Naive thymus-derived CD4-positive, alpha-beta T cell (primary cell): ENCODE results near the gene SNTA1. TPM values are rescaled to one million over a fixed set of nuclear protein-coding genes. Genes with fewer than 3 reads are reported as not detected.

Experiments used
- ATAC-seq: fragments of 150-1000 bp; cut with Tn5 transposase; 2 replicates; pipeline ENCODE4 v1.10.0; 2021; ENCODE audit warnings: mild to moderate bottlenecking, moderate library complexity
- CTCF ChIA-PET: fragments of 350-600 bp; sonication (Branson Sonifier 250); formaldehyde crosslinking; loops from one replicate; lab custom pipeline; 2021; ENCODE audit warnings: antibody characterized with exemption; lab: Charles Lee
- POLR2A ChIA-PET: fragments of 350-600 bp; sonication (Branson Sonifier 250); formaldehyde crosslinking; loops from one replicate; lab custom pipeline; 2021; ENCODE audit warnings: antibody characterized with exemption, inconsistent platforms; lab: Charles Lee
- DNase-seq, 9 donors: peaks; one replicate each; pipeline versions ENCODE4 v3.0.0 to v3.0.0-alpha.2; 2020 to 2022; ENCODE audit warnings: mixed read lengths in 1 of 9
- H3K27ac ChIP-seq: one replicate; pipeline ENCODE4 v1.7.0; 2013; ENCODE audit warnings: mild to moderate bottlenecking, low read depth, low read length, moderate library complexity
- H3K27me3 ChIP-seq, 2 donors: one replicate each; pipeline ENCODE4 v1.7.0; 2013; ENCODE audit warnings: low read length in 2 of 2, mild to moderate bottlenecking in 2 of 2, moderate library complexity in 2 of 2; ENCODE audit not compliant: control insufficient read depth in 2 of 2, insufficient read depth in 2 of 2
- H3K36me3 ChIP-seq, 3 experiments: 1 replicate in 2 of 3; 2 replicates in 1 of 3; pipeline ENCODE4 v1.7.0; 2013; ENCODE audit warnings: low read length in 3 of 3, mild to moderate bottlenecking in 3 of 3, moderate library complexity in 1 of 3; ENCODE audit not compliant: insufficient read depth in 3 of 3, control insufficient read depth in 2 of 3
- H3K4me1 ChIP-seq, 2 donors: one replicate each; pipeline ENCODE4 v1.7.0; 2013; ENCODE audit warnings: low read length in 2 of 2, mild to moderate bottlenecking in 2 of 2, moderate library complexity in 1 of 2; ENCODE audit not compliant: control insufficient read depth in 2 of 2, insufficient read depth in 2 of 2
- H3K4me3 ChIP-seq: 2 replicates; pipeline ENCODE4 v1.7.0; 2013; ENCODE audit warnings: mild to moderate bottlenecking, low read length
- H3K9me3 ChIP-seq, 3 experiments: 1 replicate in 2 of 3; 2 replicates in 1 of 3; pipeline ENCODE4 v1.7.0; 2013; ENCODE audit warnings: low read length in 3 of 3; ENCODE audit not compliant: control insufficient read depth in 2 of 3
- H3K27ac Mint-ChIP-seq, 9 donors: one replicate each; pipeline ENCODE4 v1.8.0; 2020 to 2022; ENCODE audit warnings: mixed read lengths in 9 of 9, mild to moderate bottlenecking in 8 of 9, moderate library complexity in 5 of 9, inconsistent platforms in 2 of 9
- H3K27me3 Mint-ChIP-seq, 5 donors: one replicate each; pipeline ENCODE4 v1.8.0; 2021 to 2022; ENCODE audit warnings: mixed read lengths in 5 of 5, mild to moderate bottlenecking in 1 of 5
- H3K36me3 Mint-ChIP-seq, 5 donors: one replicate each; pipeline ENCODE4 v1.8.0; 2020 to 2022; ENCODE audit warnings: mixed read lengths in 5 of 5, mild to moderate bottlenecking in 3 of 5, inconsistent platforms in 1 of 5
- H3K4me1 Mint-ChIP-seq, 7 donors: one replicate each; pipeline ENCODE4 v1.8.0; 2020 to 2022; ENCODE audit warnings: mixed read lengths in 7 of 7, mild to moderate bottlenecking in 3 of 7, inconsistent platforms in 1 of 7
- H3K4me3 Mint-ChIP-seq, 10 donors: one replicate each; pipeline ENCODE4 v1.8.0; 2020 to 2022; ENCODE audit warnings: mild to moderate bottlenecking in 10 of 10, mixed read lengths in 10 of 10, moderate library complexity in 6 of 10, inconsistent platforms in 2 of 10
- H3K9me3 Mint-ChIP-seq, 11 donors: one replicate each; pipeline ENCODE4 v1.8.0; 2020 to 2022; ENCODE audit warnings: mixed read lengths in 11 of 11, mild to moderate bottlenecking in 4 of 11, inconsistent platforms in 1 of 11, moderate library complexity in 1 of 11
- intact Hi-C, 2 donors: fragments of 100-400 bp; cut with micrococcal nuclease; formaldehyde crosslinking; loops; one replicate each; pipeline ENCODE4 v1.15.1; 2023
- polyA plus RNA-seq, 2 donors: library from polyadenylated mRNA; unstranded; fragments of 300-500 nt; fragmentation: Illumina TruSeq; gene quantifications; one replicate each; pipeline ENCODE4 v1.2.3, GENCODE V29; 2021
- total RNA-seq, 6 experiments: library from RNA in 5 of 6; stranded (reverse) in 5 of 6; gene quantifications; 1 replicate in 5 of 6; 2 replicates in 1 of 6; pipeline ENCODE4 v1.2.3 and lab custom pipeline; 2021 to 2026

The SNTA1 gene
- 1 to 10 TPM; 2.0 to 3.2 (median 2.9) TPM for total RNA-seq
- polyA plus RNA-seq: 1 to 10 TPM; 4.3 to 7.2 TPM
- 6.1 reads per million, percentile 27 among the genes with 10 or more reads in this experiment for total RNA-seq (lab: John Stamatoyannopoulos, UW)

DNA sequence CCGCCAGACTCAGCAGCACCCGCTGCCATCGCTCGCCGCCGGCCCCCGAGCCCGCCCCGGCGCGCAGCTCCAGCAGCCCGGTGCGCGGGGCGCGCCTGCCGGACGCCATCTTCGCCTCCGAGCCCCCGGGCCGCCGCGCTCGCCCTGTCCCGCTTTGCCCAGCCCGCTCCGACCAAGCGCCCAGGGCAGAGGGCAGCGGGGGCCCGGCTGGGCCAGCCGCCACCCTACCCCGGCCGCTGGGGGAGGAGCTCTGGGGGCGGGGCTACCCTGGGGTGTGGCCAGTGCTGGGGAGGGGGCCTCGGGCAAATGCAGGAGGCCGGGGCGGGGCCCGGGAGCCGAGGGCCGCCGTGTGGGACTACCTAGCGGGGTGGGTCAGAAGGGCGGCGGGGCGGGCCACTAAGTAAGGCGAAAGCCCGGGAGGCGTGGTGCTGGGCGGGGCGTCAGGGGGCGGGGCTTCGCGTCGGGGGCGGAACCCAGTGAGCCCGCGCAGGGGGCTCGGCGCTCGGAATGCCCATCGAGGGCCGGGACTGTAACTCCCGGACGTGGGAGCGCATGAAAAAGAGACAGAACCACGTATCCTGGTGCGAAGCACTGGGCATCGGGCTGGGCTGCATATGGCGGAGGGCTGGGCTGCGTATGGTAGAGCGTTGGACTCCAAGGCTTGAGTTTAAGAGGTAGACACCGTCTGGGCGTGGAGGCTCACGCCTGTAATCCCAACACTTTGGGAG lies at the start of gene SNTA1:
SNTA1 (minus strand) TSS at position 252 of the 728 bp plus-strand sequence; CDS start at position 109, 143 bp downstream.
- Mint-ChIP-seq H3K27me3 (peaks cover 0 to 19% (median 0%) of the 10 kb centered on the region in 5 donors), H3K4me3 (peak within 1 kb of the TSS; percentile 82 to 96 (median 92)), H3K9me3 (peaks cover 0 to 2% (median 0%) of the 10 kb centered on the region in 11 donors), H3K4me1 (peaks cover 16 to 32% (median 22%) of the 10 kb centered on the region in 7 donors), H3K27ac (peak within 1 kb of the TSS; percentile 69 to 95 (median 90)), H3K36me3 (no peaks in the 10 kb centered on the region)
- Histone ChIP-seq H3K9me3 (no peaks in the 10 kb centered on the region), H3K27ac (peak within 1 kb of the TSS; percentile 62), H3K4me1 (peaks cover 10 to 11% of the 10 kb centered on the region in 2 donors), H3K4me3 (peak within 1 kb of the TSS; percentile 96), H3K36me3 (peaks cover 0 to 3% (median 0%) of the 10 kb centered on the region in 3 experiments), H3K27me3 (no peaks in the 10 kb centered on the region)
- ChIA-PET POLR2A (interaction anchor here (1.0 to 2.0 kb wide), 5 partner anchors 42 to 289 kb away, joined by 3 to 11 read pairs (median 8); partner anchors contain the start of genes CBFA2T2, CDK5RAP1, PXMP4 and ZNF341), CTCF (interaction anchor here (1.1 to 2.2 kb wide), 3 partner anchors 14 to 224 kb away, joined by 5 to 10 read pairs (median 7); partner anchors contain the start of genes ACTL10 and CDK5RAP1)
- ATAC-seq: peak; percentile 84
- intact Hi-C loops: loop anchor here (1.0 to 10.0 kb wide), 12 partner anchors 42 to 669 kb away; partner anchors contain the start of genes CDK5RAP1 (in 2 of the 2), CHMP4B (in 2 of the 2), ACTL10 (in 1 of the 2) and EIF2S2 (in 1 of the 2)
- peak; percentile 51 to 90 (median 70) for DNase-seq

DNA sequence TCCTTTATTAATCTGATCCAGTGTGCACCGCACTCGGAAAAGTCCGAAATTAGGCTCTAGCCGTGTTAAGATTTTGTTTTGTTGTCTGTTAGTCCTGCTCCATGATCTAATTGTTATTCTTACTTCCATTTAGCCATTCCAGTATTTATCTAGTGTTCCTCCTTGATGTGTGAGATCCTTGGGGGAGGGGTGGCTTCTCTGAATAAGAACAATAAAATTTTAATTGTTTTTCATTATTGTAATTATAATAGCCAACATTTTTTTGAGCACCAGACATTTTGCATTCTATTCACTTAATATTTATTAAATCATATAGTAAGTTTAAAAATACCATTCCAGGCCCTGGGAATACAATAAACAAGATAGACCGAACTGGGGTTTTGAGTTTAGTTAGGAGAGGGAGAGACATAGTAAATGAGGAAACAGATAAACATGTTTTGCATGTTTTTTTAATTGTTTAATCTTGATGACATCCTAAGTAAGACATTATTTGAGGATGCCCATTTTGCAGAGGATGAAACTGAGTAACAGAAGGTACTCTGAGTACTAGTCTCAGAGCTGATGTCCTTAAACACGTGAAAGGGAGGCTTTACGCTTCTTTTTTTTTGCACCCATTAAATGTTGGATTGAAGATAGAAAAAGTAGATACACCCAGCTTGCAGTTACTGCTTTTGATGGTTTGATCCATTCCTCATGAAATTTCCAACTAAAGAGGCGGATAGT lies 47.5 kb upstream of the SNTA1 start:
- H3K27ac ChIP-seq: peak overlapping the region; percentile 91
- H3K9me3 ChIP-seq: no peaks in the 10 kb centered on the region
- intact Hi-C loops: loop anchor here (1.0 to 2.0 kb wide), 3 partner anchors 64 to 241 kb away; no protein-coding TSS in a partner anchor
- peak overlapping the region; percentile 85 to 95 (median 89) for H3K4me3 Mint-ChIP-seq
- peaks cover 0 to 10% (median 0%) of the 10 kb centered on the region in 3 experiments for H3K36me3 ChIP-seq
- H3K4me1 Mint-ChIP-seq: peaks cover 5 to 41% (median 22%) of the 10 kb centered on the region in 7 donors
- POLR2A ChIA-PET: interaction anchor here (0.6 to 3.0 kb wide), 11 partner anchors 9 to 621 kb away, joined by 3 to 31 read pairs (median 7); partner anchors contain the start of genes ACTL10, C20orf144, EIF2S2 and PXMP4
- ATAC-seq (no peak), DNase-seq (no peak)
- H3K9me3 Mint-ChIP-seq: no peaks in the 10 kb centered on the region
- no peaks in the 10 kb centered on the region for H3K36me3 Mint-ChIP-seq
- H3K4me3 ChIP-seq: peak overlapping the region; percentile 65
- H3K27ac Mint-ChIP-seq: peak overlapping the region; percentile 43 to 96 (median 83)
- CTCF ChIA-PET: no interaction called here
- H3K27me3 ChIP-seq: no peaks in the 10 kb centered on the region
- H3K27me3 Mint-ChIP-seq: no peaks in the 10 kb centered on the region
- peaks cover 4 to 9% of the 10 kb centered on the region in 2 donors for H3K4me1 ChIP-seq

DNA sequence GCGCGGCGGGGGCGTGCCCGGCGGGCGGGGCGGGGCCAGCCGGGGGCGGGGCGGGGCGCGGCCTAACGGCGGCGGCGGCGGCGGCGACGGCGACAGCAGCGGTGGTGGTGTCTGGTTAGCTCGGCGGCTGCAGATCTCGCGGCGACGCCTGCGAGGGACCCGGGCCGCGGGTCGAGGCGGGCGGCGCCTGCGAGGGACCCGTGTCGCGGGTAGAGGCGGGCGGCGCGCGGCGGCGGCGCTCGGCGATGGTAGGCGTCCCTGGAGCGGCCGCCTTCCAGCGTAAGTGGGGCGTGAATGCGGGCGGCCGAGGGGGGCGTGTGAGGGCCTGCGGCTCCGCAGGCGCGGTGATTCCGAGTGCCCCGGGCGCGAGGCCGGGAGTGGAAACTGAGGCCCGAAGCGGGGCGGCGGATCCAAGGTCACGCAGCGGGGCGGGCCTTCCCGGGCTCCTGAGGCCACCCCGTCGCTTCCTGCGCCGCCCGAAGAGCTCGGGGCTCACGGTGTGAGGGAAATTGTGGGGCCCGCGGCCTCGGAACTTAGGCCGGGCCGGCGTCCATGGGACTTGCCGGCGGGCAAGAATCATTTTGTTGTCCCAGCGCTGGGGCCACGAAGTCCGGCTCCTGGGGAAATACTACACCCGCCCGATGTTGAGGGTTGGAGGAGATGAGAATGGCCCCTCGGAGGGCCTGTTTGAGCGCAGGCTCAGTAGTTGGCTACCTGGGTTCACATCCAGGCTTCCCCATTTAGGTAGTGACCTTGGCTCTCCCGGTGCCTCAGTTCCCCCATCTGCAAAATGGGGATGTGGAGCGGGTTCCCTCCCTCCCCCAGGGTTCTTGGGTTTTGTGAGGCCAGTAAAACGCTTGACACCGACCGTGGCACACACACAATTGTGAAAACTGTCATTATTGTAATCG lies 46.7 kb upstream of the SNTA1 start, which contains the start of gene CBFA2T2:
CBFA2T2 (plus strand) TSS at position 74 of the 911 bp plus-strand sequence; CDS start at position 246, 172 bp downstream.
- POLR2A ChIA-PET: interaction anchor here (0.6 to 3.0 kb wide), 21 partner anchors 10 to 1920 kb away, joined by 3 to 31 read pairs (median 4); partner anchors contain the start of genes ACTL10, C20orf144, EIF2S2 and PXMP4
- Histone ChIP-seq H3K27me3 (no peaks in the 10 kb centered on the region), H3K27ac (peak within 1 kb of the TSS; percentile 94), H3K4me3 (peak within 1 kb of the TSS; percentile 75), H3K9me3 (no peaks in the 10 kb centered on the region), H3K4me1 (peaks cover 4 to 9% of the 10 kb centered on the region in 2 donors), H3K36me3 (peaks cover 0 to 10% (median 0%) of the 10 kb centered on the region in 3 experiments)
- Mint-ChIP-seq H3K4me3 (peak within 1 kb of the TSS; percentile 85 to 95 (median 89)), H3K9me3 (no peaks in the 10 kb centered on the region), H3K27me3 (no peaks in the 10 kb centered on the region), H3K4me1 (peaks cover 0 to 35% (median 17%) of the 10 kb centered on the region in 7 donors), H3K36me3 (no peaks in the 10 kb centered on the region), H3K27ac (peak within 1 kb of the TSS; percentile 86 to 96 (median 93))
- CTCF ChIA-PET: interaction anchor here (0.7 to 1.2 kb wide), 2 partner anchors 65 to 225 kb away, joined by 3 to 5 read pairs; no protein-coding TSS in a partner anchor
- intact Hi-C loops: loop anchor here (1.0 to 2.0 kb wide), 3 partner anchors 65 to 242 kb away; no protein-coding TSS in a partner anchor
- peak; percentile 61 for ATAC-seq
- no peak for DNase-seq

DNA sequence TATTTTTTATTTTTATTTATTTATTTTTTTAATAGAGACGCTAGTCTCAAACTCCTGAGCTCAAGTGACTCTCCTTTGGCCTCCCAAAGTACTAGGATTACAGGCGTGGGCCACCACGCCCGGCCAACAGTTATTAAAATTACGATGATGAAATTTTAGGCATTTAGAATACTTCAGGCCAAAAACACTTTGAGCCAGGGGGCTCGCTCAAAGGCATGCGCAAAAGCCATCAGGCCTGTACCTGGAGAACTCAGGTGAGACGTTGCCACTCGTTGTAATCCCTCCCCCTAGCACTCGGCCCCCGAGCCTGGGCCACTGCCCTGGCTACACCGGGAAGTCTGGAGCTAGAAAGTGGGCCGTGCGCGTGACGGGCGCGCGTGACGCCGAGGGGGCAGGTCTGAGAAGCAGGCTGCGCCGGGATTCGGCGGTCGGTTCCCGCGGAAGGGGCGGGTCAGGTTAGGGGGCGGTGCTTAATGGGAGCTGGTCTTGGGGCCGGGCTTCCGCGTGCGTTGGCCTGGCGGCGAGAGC lies 46.0 kb upstream of the SNTA1 start:
- peak; percentile 97 for ATAC-seq
- Histone ChIP-seq H3K36me3 (peaks cover 0 to 10% (median 0%) of the 10 kb centered on the region in 3 experiments), H3K4me3 (peak overlapping the region; percentile 75), H3K27me3 (no peaks in the 10 kb centered on the region), H3K9me3 (no peaks in the 10 kb centered on the region), H3K27ac (peak overlapping the region; percentile 94), H3K4me1 (peaks cover 4 to 9% of the 10 kb centered on the region in 2 donors)
- POLR2A ChIA-PET: interaction anchor here (0.7 to 3.0 kb wide), 20 partner anchors 15 to 951 kb away, joined by 3 to 31 read pairs (median 4); partner anchors contain the start of genes ACTL10, C20orf144, EIF2S2 and PXMP4
- Mint-ChIP-seq H3K4me3 (peak overlapping the region; percentile 84 to 95 (median 88)), H3K36me3 (no peaks in the 10 kb centered on the region), H3K27ac (peak overlapping the region; percentile 86 to 96 (median 90)), H3K9me3 (no peaks in the 10 kb centered on the region), H3K4me1 (peaks cover 0 to 30% (median 13%) of the 10 kb centered on the region in 7 donors), H3K27me3 (no peaks in the 10 kb centered on the region)
- peak; percentile 97 to 99 (median 99) for DNase-seq
- intact Hi-C loops: loop anchor here (1.0 to 5.0 kb wide), 13 partner anchors 45 to 952 kb away; partner anchors contain the start of genes RALY (in 2 of the 2), ACTL10 (in 1 of the 2), CDK5RAP1 (in 1 of the 2) and CHMP4B (in 1 of the 2)
- CTCF ChIA-PET: interaction anchor here (1.2 to 1.8 kb wide), 2 partner anchors 66 to 178 kb away, joined by 5 to 8 read pairs; partner anchors contain the start of gene ACTL10
